Loucy (cell line): ENCODE results near the gene TSPEAR.

Source experiments
- H2AFZ ChIP-seq: fragments of 200-600 bp; sonication (generic); 2 replicates; pipeline ENCODE4 v1.6.0; 2016; ENCODE audit warnings: antibody characterized with exemption, mild to moderate bottlenecking, low read length, moderate library complexity
- H3F3A ChIP-seq: fragments of 200-600 bp; 2 replicates; pipeline ENCODE4 v1.6.0; 2016; ENCODE audit warnings: antibody characterized with exemption, low read depth, mild to moderate bottlenecking
- H3K27me3 ChIP-seq: fragments of 200-600 bp; sonication (generic); 2 replicates; pipeline ENCODE4 v1.6.1; 2014; ENCODE audit warnings: low read length, mild to moderate bottlenecking; ENCODE audit not compliant: insufficient read depth, poor library complexity, severe bottlenecking
- H3K36me3 ChIP-seq: fragments of 200-600 bp; sonication (generic); 2 replicates; pipeline ENCODE4 v1.6.1; 2016; ENCODE audit warnings: low read length; ENCODE audit not compliant: insufficient read depth
- H3K4me1 ChIP-seq: fragments of 200-600 bp; sonication (generic); 2 replicates; pipeline ENCODE4 v1.5.1; 2014; ENCODE audit warnings: low read length, mild to moderate bottlenecking; ENCODE audit not compliant: insufficient read depth, poor library complexity, severe bottlenecking
- H3K4me2 ChIP-seq: fragments of 200-600 bp; sonication (generic); 2 replicates; pipeline ENCODE4 v1.6.0; 2014; ENCODE audit warnings: antibody characterized with exemption, low read length, low read depth, mild to moderate bottlenecking; ENCODE audit not compliant: poor library complexity, severe bottlenecking
- H3K4me3 ChIP-seq: fragments of 200-600 bp; sonication (generic); 2 replicates; pipeline ENCODE4 v1.5.1; 2014; ENCODE audit warnings: low read length, mild to moderate bottlenecking, mixed read lengths; ENCODE audit not compliant: poor library complexity, severe bottlenecking
- H3K79me2 ChIP-seq: fragments of 200-600 bp; sonication (generic); 2 replicates; pipeline ENCODE4 v1.6.1; 2014; ENCODE audit warnings: low read length; ENCODE audit not compliant: insufficient read depth
- H3K9ac ChIP-seq: fragments of 200-600 bp; sonication (generic); 2 replicates; pipeline ENCODE4 v1.6.0; 2014; ENCODE audit warnings: mild to moderate bottlenecking, low read depth, low read length, moderate library complexity; ENCODE audit not compliant: poor library complexity, severe bottlenecking
- H3K9me2 ChIP-seq: fragments of 200-600 bp; sonication (generic); replicated peaks from 2 replicates; pipeline ENCODE4 v1.6.1; 2016; ENCODE audit warnings: low read depth, low read length, mixed read lengths
- H3K9me3 ChIP-seq: fragments of 200-600 bp; sonication (generic); 2 replicates; pipeline ENCODE4 v1.6.1; 2014; ENCODE audit warnings: mild to moderate bottlenecking, antibody characterized with exemption, low read length, low read depth; ENCODE audit not compliant: insufficient read depth
- H4K20me1 ChIP-seq: fragments of 200-600 bp; sonication (generic); 2 replicates; pipeline ENCODE4 v1.6.0; 2014; ENCODE audit warnings: antibody characterized with exemption, low read length, mild to moderate bottlenecking; ENCODE audit not compliant: insufficient read depth, poor library complexity, severe bottlenecking
- CTCF ChIP-seq: fragments of 200-600 bp; sonication (generic); conservative IDR thresholded peaks from 2 replicates; pipeline ENCODE4 v1.5.1; 2014; ENCODE audit warnings: mild to moderate bottlenecking, antibody characterized with exemption, low read length
- EZH2phosphoT487 ChIP-seq: fragments of 200-600 bp; IDR thresholded peaks from 2 replicates; pipeline ENCODE4 v1.6.1; 2018; ENCODE audit warnings: antibody characterized with exemption, mild to moderate bottlenecking, moderate library complexity, borderline replicate concordance

TSPEAR gene

GRCh38 chr21:44713130-44713529, 1.8 kb upstream of the TSPEAR start:
- Histone ChIP-seq H4K20me1 (no peaks in the 10 kb centered on the region), H3K79me2 (no peaks in the 10 kb centered on the region), H3K9me3 (no peaks in the 10 kb centered on the region), H3K4me3 (no peak overlapping the region), H3F3A (no peaks in the 10 kb centered on the region), H3K27me3 (no peaks in the 10 kb centered on the region), H3K9me2 (0 out of 2 replicates have a peak, but pooled peaks cover 4% of the 10 kb centered on the region), H3K4me2 (no peak overlapping the region), H3K9ac (no peak overlapping the region), H3K36me3 (no peaks in the 10 kb centered on the region), H2AFZ (no peak overlapping the region), H3K4me1 (no peaks in the 10 kb centered on the region)
- TF ChIP-seq EZH2phosphoT487, result no peak
- TF ChIP-seq CTCF, result no peak

- no peak overlapping the region for H3K9ac ChIP-seq
- no peak overlapping the region for H2AFZ ChIP-seq
- no peak overlapping the region for H3K4me3 ChIP-seq
- H4K20me1 ChIP-seq, result no peaks in the 10 kb centered on the region
- no peak overlapping the region for H3K4me2 ChIP-seq
- H3K9me3 ChIP-seq, result no peaks in the 10 kb centered on the region
- no peaks in the 10 kb centered on the region for H3F3A ChIP-seq
- TF ChIP-seq CTCF (no peak), EZH2phosphoT487 (no peak)
- H3K27me3 ChIP-seq, result no peaks in the 10 kb centered on the region
- no peaks in the 10 kb centered on the region for H3K9me2 ChIP-seq
- no peaks in the 10 kb centered on the region for H3K4me1 ChIP-seq
- H3K36me3 ChIP-seq, result no peaks in the 10 kb centered on the region
- no peaks in the 10 kb centered on the region for H3K79me2 ChIP-seq
Measured at GRCh38 chr21:44712203-44713028, 1.0 kb upstream of the TSPEAR start.

GRCh38 chr21:44710756-44711326, 531 bp downstream of the TSPEAR start:
- H2AFZ ChIP-seq, result no peak overlapping the region
- TF ChIP-seq EZH2phosphoT487, result no peak
- no peak for TF ChIP-seq CTCF
- no peaks in the 10 kb centered on the region for H3K9me2 ChIP-seq
- H3K36me3 ChIP-seq, result no peaks in the 10 kb centered on the region
- no peaks in the 10 kb centered on the region for H3F3A ChIP-seq
- no peaks in the 10 kb centered on the region for H3K9me3 ChIP-seq
- H3K4me3 ChIP-seq, result no peak overlapping the region
- no peaks in the 10 kb centered on the region for H3K4me1 ChIP-seq
- H3K79me2 ChIP-seq, result no peaks in the 10 kb centered on the region
- H4K20me1 ChIP-seq, result no peaks in the 10 kb centered on the region
- H3K27me3 ChIP-seq, result no peaks in the 10 kb centered on the region
- no peak overlapping the region for H3K4me2 ChIP-seq
- H3K9ac ChIP-seq, result no peak overlapping the region
